ENCODE results near the gene BTNL3. TPM values are rescaled to one million over a fixed set of nuclear protein-coding genes. Genes with fewer than 3 reads are reported as not detected.

BTNL3 gene
- total RNA-seq, 2 experiments from 2014 or later: not detected

- Mint-ChIP-seq H3K4me1 (ENCODE audit: low read depth) (peaks cover 10% of the 10 kb centered on the region), H3K9me3 (no peaks in the 10 kb centered on the region), H3K36me3 (ENCODE audit: low read depth) (peaks cover 3% of the 10 kb centered on the region), H3K27ac (no peak overlapping the region), H3K4me3 (peak overlapping the region; percentile 67), H3K27me3 (ENCODE audit: low read depth) (peaks cover 77% of the 10 kb centered on the region)
- no peak for DNase-seq
- CTCF ChIA-PET: no interaction called here
- intact Hi-C loops (cut with micrococcal nuclease): loop anchor here (5.0 kb wide), 1 partner anchor 272 kb away; no protein-coding TSS in a partner anchor
Observed at GRCh38 chr5:181054138-181054537, 65.5 kb downstream of the BTNL3 start.

GRCh38 chr5:181054871-181055459 lies 66.3 kb downstream of the BTNL3 start:
- peaks cover 10% of the 10 kb centered on the region for H3K4me1 Mint-ChIP-seq (ENCODE audit: low read depth)
- peaks cover 3% of the 10 kb centered on the region for H3K36me3 Mint-ChIP-seq (ENCODE audit: low read depth)
- DNase-seq: no peak
- no peak overlapping the region for H3K27ac Mint-ChIP-seq
- CTCF ChIA-PET: interaction anchor here (0.6 kb wide), 1 partner anchor 10 kb away, joined by 3 read pairs; no protein-coding TSS in a partner anchor
- intact Hi-C loops (cut with micrococcal nuclease): loop anchor here (5.0 kb wide), 1 partner anchor 273 kb away; no protein-coding TSS in a partner anchor
- no peak overlapping the region for H3K4me3 Mint-ChIP-seq
- no peaks in the 10 kb centered on the region for H3K9me3 Mint-ChIP-seq
- H3K27me3 Mint-ChIP-seq (ENCODE audit: low read depth): peaks cover 74% of the 10 kb centered on the region

Small RNA genes within 50 kb of the gene (microRNA-seq; reads per million reads assigned to microRNA genes)
- gene MIR8089 (ENCODE audit: borderline microRNAs expressed, borderline replicate concordance): not detected

Other genes with a start within 250 kb of the BTNL3 start
- gene OR2Y1, start 248.8 kb upstream of the BTNL3 start, total RNA-seq: not detected
- gene MGAT1, start 186.0 kb upstream of the BTNL3 start, total RNA-seq: 10 to 100 TPM; 70.0 to 75.2 TPM
- 10 to 100 TPM; 21.5 to 23.6 TPM for gene ZFP62, start 127.6 kb upstream of the BTNL3 start, total RNA-seq
- not detected for gene BTNL8, start 89.7 kb upstream of the BTNL3 start, total RNA-seq
- not detected for gene BTNL9, start 51.4 kb downstream of the BTNL3 start, total RNA-seq
- not detected for gene OR2V1, start 142.3 kb downstream of the BTNL3 start, total RNA-seq
- gene OR2V2, start 158.7 kb downstream of the BTNL3 start, total RNA-seq: not detected
- gene TRIM7, start 216.3 kb downstream of the BTNL3 start, total RNA-seq: 1 to 10 TPM; 1.6 to 1.8 TPM
- gene TRIM41, start 234.4 kb downstream of the BTNL3 start, total RNA-seq: 10 to 100 TPM; 36.5 to 37.3 TPM

Measured in activated naive CD4-positive, alpha-beta T cell treated with anti-CD3 and anti-CD28 coated beads for 36 hours (primary cell).